NCI-H146 treated with DMSO at 0.1 percent for 48 hours (cell line): ENCODE results near the gene FARS2.

Experiments used
- DNase-seq: peaks from one replicate; lab custom pipeline; 2025; ENCODE audit not compliant: unreplicated experiment; lab: John Stamatoyannopoulos, UW

The FARS2 gene

DNA sequence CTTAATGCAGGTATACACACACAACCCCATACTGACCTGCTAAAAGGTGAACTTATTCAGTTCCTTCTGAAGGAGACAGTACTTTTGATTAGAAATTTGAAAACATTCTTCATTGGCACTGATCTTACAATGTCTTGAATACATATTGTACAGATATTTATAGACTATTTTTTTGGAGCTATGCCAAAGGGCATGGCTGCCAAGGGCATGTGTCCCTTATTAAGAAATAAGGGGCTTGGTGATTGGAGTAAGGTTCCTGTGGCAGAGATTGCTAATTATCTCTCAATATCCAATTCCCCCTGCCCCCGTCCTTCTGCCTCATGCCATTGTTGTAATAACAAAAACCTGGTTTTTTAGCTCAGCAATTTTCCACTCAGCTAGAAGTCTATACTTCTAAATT lies 355.9 kb downstream of the FARS2 start:
- no peak for DNase-seq

DNA sequence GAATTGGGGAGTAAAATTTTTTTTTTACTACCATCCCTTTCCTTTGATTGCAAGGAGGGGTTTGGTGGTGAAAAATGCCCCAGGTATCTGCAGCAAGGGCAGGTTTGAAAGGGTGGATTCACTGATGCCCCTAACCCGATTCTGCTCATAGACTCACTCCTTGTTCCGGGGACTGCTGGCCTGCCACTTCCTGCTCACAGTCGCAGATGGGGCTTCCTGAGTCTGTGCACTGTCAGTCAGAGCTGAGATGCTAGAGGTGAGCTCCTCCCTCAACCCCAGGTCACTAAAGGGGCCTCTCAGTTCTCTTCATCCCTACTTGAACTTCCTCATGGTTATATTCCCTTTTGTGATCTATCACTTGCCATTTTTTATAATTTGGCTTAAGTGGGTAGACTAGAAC lies 357.9 kb downstream of the FARS2 start:
- no peak for DNase-seq

DNA sequence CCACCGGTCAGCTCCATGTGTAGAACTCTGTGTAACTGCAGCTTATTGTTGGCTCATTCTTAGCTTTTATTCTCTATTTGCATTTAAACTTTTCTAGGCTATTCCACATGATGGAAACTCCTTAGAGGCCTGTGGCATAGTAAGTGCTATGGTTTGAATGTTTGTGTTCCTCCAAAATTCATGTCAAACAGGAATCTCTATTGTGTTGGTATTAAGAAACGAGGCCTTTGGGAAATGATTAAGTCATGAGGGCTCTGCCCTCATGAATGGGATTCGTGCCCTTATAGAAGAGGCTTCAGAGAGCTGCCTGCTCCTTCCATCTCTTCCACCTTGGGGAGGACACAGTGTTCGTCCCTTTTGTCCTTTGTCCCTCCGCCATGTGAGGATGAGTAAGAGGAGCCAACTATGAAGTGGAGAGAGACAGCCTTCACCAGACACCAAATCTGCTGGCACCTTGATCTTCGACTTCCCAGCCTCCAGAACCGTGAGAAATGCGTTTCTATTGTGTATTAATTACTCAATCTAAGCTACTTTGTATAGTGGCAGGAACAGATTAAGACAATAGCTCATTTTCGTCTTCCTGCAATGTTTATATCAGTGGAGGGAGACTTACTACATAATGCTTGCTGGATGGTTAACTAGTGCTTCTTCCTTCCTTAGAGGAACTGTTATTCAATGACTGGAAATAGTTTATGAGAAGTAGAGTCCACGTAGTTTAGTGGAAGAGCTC lies 361.1 kb downstream of the FARS2 start:
- DNase-seq: no peak

DNA sequence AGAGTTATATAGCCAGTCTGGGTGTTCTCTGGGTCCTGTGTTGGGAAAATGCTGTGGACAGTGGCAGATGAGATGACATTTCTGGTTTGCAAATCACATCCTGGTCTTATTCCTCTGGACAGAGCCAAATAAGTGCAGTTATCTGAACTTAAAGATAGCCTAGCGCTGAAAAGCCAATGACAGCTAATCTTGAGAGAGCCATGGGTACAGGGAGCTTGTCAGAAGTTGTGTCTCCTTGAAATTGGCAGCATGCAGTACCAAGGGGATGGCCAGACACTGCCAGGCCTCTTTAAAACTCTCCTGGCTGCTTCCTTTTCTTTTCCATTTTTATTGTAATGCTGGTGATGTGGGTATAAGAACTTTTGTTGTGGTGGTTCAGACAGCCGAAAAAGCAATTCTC lies 362.5 kb downstream of the FARS2 start:
- DNase-seq: no peak

DNA sequence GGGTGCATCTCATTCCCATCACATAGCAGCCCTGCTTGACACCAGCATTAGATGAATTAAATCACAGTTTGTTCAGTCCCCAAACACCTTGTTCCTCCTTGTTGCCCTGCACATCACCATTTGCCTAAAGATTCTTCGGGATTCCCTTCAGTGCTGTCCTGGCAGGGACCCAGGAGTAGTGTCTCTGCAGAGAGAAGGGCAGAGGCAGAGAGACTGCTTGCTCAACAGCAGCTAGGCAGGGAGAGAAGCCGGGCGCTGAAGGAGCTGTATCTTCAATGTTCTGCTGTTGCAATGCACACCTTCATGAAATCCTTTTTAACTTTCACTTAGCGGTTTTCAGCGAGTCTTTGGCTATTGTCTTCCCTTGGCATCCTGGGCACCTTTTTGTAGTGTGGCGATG lies 362.9 kb downstream of the FARS2 start:
- DNase-seq: no peak

DNA sequence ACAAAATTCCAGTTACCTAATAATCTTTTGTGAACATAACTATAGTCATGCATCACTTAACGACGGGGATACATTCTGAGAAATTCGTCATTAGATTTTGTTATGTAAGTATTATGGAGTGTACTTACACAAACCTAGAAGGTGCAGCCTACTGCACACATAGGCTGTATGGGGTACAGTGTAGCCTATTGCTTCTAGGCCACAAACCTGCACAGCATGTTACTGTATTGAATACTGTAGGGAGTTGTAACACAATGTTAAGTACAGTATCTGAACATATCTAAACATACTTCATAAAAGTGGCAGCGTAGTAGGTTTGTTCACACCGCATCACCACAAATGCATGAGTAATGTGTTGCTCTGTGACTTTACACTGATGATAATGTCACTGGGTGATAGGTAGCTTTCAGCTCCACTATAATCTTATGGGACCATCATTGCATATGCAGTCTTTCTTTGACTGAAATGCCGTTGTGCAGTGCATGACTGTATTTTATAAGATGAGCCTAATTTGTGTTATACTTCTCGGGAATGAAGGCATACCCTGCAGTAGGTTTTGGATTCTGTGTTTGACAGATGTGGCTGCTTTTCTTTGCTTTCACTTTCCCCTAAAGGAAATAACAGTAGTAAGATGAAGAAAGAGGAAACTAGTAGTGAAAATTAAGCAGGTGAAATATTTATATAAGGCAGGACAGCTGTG lies 365.6 kb downstream of the FARS2 start:
- no peak for DNase-seq

DNA sequence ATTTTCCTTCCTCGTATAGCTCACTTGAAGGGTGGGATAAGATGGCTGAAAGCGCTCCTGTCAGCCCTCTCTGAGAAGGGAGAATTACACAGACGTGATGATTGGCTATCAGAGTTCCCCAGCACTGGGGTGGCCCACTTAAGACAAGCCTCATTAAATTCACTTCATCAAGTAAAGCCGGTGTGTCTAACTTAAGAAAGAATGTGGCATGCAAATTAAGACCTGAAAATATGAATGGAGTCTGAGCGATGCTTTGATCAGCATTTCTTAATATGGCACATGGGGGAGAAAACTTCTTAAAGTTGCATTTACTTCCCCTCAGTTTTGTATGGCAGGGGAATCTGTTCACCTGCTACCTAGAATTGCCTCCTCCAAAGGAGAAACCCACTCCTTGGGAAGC lies 369.3 kb downstream of the FARS2 start:
- DNase-seq: no peak

DNA sequence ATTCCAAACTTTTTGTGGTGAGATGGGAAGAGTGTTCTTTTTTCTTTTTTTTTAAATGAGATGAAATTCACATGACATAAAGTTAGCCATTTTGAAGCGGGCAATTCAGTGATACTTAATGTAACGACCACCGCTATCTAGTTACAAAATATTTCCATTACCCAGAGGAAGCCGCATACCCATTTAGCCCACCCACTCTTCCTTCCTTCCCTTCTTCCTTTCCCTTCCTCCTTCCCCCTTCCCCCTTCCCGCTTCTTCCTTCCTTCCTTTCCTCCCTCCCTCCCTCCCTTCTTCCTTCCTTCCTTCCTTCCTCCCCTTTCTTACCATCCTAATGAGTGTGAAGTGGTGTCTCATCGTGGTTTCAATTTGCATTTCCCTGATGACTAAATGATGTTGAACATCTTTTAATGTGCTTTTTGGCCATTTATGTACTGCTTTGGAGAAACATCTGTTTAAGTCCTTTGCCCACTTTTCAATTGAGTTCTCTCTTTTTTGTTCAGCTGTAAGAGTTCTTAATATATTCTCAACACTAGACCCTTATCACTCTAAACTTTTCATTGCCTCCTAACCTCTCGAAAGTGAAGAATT lies 371.1 kb downstream of the FARS2 start:
- no peak for DNase-seq

DNA sequence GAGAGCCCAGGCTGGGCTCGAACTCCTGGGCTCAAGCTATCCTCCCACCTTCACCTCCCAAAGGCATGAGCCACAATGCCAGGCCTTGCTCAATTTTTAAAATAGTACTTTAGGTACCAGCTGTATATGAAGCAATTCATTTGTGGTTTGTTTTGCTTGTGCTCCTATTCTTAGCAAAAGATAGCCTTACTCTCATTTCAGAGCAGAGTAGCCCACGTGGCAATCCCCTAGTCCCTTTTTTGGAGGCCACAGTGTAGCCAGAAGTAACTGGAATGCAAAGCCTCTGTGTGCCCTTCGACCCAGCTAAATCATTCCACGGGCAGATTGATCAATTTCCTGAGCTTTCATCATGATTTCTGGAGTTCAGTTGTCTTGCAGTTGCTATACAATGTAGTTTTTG lies 373.2 kb downstream of the FARS2 start:
- DNase-seq: no peak

DNA sequence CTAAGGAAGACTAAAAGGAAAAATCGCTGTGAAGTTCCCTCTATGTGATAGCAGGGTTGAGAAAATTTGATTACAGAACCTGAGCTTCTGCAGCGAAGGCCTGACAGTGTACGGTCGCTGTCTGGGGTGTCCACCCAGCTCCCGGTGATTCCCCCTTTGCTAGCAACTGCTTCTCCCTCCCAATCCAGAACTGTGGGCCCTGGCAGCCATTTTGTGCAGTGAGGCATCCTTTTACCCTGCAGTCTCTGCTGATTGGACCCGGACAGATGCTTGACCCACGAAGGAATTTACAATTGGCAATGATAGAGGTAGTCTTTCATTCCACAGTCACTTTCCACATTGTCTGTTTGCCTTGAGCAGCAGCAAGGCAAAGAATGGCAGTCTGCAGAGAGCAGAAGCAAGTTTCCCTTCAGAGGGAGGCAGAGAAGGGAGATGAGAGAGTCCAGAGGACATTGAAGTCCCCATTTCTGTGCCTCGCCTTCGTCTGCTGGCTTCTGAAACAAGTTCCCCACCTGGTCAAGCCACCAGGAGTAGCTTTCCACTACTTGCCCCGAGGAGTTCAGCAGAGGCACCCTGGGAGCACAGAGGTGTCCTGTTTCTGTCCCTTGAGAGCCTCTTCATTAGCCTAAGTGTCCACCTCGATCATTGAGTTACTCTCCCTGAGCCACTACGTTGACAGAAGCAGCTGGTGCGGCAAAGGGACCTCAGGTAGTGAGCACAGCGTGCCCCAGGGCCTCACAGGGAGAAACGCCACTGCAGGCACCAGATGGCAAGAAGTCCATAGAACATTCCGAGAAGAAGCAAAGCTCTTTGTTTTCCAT lies 375.1 kb downstream of the FARS2 start:
- DNase-seq: no peak

DNA sequence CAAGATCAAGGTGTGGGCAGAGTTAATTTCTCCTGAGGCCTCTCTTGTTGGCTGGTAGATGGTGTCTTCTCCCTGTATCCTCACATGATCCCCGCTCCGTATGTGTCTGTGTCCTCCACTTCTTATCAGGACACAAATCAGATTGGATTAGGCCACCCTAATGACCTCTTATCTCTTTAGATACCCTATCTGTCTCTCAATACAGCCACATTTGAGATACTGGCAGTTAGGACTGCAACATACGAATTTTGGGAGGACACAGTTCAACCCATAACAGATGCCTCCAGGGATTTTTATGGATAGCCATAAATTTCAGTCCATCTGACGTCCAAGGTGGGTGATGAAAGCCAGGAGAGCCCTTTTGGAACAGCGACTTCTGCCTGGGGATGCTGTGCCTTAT lies 376.4 kb downstream of the FARS2 start:
- DNase-seq: no peak

DNA sequence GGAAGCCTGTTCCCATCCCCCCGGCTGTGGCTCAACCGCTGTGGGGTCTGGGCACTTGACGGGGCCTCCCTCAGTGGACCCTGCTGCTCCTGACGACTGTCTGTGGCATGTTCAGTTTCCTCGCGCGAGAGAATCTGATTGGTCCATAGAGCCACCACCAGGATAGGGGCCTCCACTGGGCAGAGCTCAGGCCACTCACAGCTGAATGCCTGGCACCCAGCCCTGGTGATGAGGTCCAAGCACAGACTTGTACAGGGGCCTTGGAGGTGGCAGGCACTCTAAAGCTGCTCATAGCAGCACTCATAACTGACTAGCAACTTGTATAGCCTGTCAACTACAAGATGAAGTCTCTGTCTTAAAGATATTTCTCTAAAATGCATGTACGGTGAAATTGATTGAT lies 377.4 kb downstream of the FARS2 start:
- DNase-seq: no peak

DNA sequence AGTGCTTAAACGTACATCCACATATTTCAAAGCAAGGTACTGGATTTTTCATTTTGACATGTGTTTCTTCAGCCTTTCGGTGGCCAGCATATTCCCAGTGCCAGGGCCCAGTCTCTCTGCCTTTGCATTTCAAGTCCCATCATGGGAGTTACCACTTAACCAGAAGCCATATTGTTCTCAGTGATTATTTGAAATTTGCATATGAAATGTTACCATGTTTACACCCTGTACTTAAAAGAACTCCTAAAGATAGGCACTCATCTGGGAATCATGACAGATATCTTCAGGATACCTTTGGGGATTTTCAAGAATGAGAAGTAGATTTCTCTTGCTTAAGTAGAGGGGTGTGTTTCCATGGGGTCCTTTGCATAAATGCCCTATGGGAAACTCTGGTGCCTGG lies 377.9 kb downstream of the FARS2 start:
- DNase-seq: no peak

DNA sequence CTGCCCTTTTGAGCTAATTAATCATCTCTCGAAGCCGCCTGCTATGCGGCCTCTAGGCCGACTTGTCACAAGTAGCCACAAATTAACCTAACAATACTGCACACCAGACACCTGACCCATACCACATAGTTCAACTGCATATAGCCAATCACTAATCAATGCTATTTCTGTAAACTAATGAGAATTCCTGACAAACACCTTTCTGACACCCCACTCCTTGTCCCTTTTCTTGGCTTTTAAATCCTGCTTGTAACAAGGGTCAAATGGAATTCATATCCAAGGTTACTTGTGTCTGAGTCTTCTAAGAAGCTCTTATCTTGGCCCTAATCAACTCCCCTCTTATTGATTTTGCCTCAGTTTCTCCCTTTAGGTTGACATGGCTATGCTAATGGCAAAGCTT lies 379.3 kb downstream of the FARS2 start:
- no peak for DNase-seq

DNA sequence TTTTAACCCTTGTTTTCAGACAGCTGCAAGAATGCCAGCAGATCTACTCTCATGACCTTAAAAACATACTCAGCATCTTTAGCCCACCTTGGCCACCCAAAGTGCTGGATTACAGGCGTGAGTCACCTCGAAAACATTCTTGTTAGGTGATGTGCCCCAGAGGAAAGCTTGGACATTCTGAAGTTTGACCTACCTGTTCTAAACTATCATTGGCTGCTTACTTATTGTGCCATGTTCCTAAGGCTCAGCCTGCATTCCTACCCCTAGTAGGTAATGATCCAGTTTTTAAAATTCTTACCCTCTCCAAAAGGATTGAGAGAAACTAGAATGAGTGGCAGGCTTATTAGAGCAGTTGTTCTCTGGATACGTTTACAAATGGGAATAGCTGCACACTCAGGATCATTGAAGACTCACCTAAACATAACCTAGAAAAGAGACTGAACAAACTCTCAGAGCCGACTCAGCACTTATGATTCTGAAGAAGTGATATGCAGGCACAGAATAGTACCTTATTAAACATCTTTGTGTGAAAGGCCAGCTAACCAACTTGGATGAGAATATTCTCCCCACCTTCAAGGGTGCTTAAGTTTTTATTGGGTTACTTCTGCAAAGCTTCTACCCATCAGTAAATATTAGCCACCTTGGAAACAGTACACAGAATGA lies 383.3 kb downstream of the FARS2 start:
- no peak for DNase-seq

DNA sequence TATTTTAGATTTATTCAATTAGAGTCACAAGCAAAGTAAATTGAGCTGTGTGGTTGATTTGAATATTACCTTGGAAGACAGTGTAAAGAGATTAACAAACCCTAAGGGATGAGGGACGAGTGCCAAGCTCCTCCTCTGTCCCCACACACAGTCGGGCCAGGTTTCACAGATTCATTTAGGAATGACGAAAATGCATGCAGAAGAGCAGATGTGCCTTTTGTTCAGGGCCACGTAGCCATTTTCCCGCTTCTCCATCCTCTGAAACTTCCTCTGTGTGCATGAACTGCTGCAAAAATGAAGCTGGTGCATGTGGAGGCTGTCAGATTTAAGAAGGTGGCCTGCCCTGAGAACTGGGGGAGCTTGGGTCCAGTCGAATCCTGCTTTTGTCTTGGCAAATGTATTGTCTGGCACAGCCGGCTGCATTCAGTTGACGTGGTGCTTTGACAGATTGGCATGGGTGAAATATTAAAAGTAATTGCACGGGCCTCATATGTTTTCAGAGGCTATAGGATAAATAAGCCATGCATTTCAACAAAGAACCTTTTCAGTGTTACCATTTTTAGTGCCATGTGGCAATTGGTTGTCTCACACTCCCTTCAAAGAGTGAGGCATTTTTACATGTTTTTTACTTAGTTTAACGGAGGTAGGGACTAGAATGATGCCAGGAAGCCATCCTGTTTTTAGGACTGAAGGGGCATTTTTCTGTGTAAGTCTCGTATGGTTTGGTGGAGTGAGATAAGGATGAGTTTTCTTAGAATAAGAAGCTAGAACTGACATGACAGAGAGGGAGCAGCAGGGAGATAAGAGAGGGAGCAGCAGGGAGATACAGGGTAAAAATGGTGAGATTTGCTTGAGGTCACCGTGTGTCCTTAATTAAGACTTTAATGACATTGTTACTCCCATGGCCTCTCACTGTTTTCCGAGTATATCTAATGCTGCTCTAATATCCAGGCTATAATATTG lies 384.3 kb downstream of the FARS2 start:
- DNase-seq: no peak

DNA sequence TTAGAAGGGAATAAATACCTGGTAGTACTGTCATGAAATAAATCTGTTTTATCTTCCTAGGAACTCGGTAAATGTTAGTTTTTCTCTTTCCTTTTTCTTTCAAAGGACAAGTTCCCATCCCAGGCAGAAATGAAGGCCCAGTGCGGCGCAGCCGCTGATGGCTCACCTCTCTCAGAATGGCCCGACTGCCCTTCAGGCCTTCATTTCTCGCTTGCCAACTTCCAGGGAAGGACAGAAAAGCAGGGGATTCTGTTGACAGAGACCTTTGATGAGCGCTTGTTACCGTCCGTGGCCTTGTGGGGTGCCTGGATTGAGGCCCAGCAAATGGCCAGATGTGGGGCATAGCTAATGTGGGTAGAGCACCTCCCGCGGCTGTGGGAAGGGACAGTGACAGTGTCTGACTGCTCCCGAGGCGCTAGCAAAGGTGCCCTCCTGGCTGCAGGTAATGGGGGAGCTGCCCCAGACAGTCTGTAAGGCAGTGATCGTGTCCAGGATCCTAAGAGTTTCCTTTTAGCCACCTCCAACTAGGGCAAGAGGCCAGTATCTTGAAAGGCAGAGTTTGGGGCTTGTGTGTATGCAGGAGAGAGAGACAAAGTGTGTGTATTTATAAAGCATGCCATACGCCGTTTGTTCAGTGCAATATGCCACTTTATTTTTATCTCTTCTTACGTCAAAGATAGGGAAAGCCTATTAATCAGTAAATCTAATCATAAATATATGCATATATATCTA lies 391.3 kb downstream of the FARS2 start:
- DNase-seq: no peak

DNA sequence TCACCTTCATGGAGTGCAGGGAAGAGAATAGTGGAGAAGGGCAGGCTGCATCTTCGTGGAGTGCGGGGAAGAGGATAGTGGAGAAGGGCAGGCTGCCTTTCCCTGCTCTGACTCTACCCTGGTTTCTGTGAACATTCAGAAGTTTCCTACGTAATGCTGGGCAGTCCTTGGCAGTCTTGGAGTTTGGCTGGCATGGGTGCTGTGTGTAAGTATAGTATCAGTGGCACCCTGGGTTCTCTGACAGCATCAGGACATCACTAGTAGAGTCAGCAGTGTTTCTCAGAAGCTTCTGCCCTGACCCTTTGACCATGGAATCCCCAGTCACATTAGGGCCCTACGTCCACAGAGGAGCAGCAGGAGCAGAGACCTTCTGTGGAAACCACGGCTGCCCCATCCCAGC lies 392.5 kb downstream of the FARS2 start:
- no peak for DNase-seq

DNA sequence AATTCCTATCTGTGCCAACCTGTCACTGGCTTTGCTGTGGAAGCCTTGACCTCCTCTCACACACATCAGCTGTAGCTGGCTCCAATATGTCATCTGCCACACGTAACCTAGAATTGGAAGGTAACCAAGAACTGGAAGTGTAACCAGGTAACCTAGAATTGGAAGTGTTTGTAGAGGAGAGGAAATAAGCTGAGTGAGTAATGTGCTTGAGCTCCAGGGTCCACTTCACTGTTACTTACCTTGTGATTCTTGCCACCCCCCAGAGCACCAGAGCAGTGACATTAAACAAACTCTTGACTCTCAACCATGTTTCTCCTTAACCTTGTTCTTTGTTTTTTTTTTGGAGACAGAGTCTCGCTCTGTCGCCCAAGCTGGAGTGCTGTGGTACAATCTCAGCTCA lies 394.9 kb downstream of the FARS2 start:
- DNase-seq: no peak
